Measurements from ENCODE around the gene CHST6. TPM values are rescaled to one million over a fixed set of nuclear protein-coding genes. Genes with fewer than 3 reads are reported as not detected.
"Not testable (repeated sequence)": the region's sequence is repeated elsewhere in the genome, so short reads cannot be mapped to it uniquely, and the experiment has no call there.

CHST6 gene
- total and polyA plus RNA-seq, 4 donors = 0.49 to 6.0 (median 1.6) TPM

GRCh38 chr16:75472908-75473877, 22.0 kb downstream of the CHST6 start:
- H3K9me3 ChIP-seq (ENCODE audit: control insufficient read depth, low read length) = no peaks in the 10 kb centered on the region
- no peaks in the 10 kb centered on the region for H3K4me1 ChIP-seq (ENCODE audit: control insufficient read depth in 1 of 2, insufficient read depth in 2 of 2, low read length in 2 of 2)
- intact Hi-C loops (cut with DNase I) = loop anchor here (1.0 to 10.0 kb wide), 3 partner anchors 44 to 292 kb away; partner anchors contain the start of gene ADAT1 (in 1 of the 2)
- DNase-seq (no peak), ATAC-seq (ENCODE audit: low FRiP score) (no peak)
- H3K27ac ChIP-seq (ENCODE audit: low read depth in 1 of 2, low read length in 2 of 2) = no peak overlapping the region
- 96 to 97% methylated on average over 17 of the region's 17 CpGs for WGBS, 2 donors
- H3K36me3 ChIP-seq (ENCODE audit: control insufficient read depth in 1 of 2, insufficient read depth in 2 of 2, low read length in 1 of 2) = no peaks in the 10 kb centered on the region
- H3K27me3 ChIP-seq (ENCODE audit: control insufficient read depth in 1 of 2, insufficient read depth in 2 of 2, low read length in 1 of 2) = no peaks in the 10 kb centered on the region
- no peak overlapping the region for H3K4me3 ChIP-seq (ENCODE audit: low read length in 2 of 2)

GRCh38 chr16:75471723-75472633, 23.3 kb downstream of the CHST6 start:
- Histone ChIP-seq H3K4me1 (ENCODE audit: control insufficient read depth in 1 of 2, insufficient read depth in 2 of 2, low read length in 2 of 2) (no peaks in the 10 kb centered on the region), H3K36me3 (ENCODE audit: control insufficient read depth in 1 of 2, insufficient read depth in 2 of 2, low read length in 1 of 2) (no peaks in the 10 kb centered on the region), H3K4me3 (ENCODE audit: low read length in 2 of 2) (no peak overlapping the region), H3K27ac (ENCODE audit: low read depth in 1 of 2, low read length in 2 of 2) (no peak overlapping the region), H3K9me3 (ENCODE audit: control insufficient read depth, low read length) (no peaks in the 10 kb centered on the region), H3K27me3 (ENCODE audit: control insufficient read depth in 1 of 2, insufficient read depth in 2 of 2, low read length in 1 of 2) (no peaks in the 10 kb centered on the region)
- DNase-seq (peak in 1 of 2 donors; percentile 54), ATAC-seq (ENCODE audit: low FRiP score) (peak; percentile 93)
- intact Hi-C loops (cut with DNase I) = loop anchor here (1.0 to 10.0 kb wide), 4 partner anchors 45 to 293 kb away; partner anchors contain the start of gene ADAT1 (in 1 of the 2)
- 11 to 13% methylated on average over 10 of the region's 10 CpGs for WGBS, 2 donors

- intact Hi-C loops (cut with DNase I) = loop anchor here in 1 of 2 donors (5.0 kb wide), 1 partner anchor 269 kb away; no protein-coding TSS in a partner anchor
- H3K36me3 ChIP-seq (ENCODE audit: control insufficient read depth in 1 of 2, insufficient read depth in 2 of 2, low read length in 1 of 2) = no peaks in the 10 kb centered on the region
- no peak overlapping the region for H3K4me3 ChIP-seq (ENCODE audit: low read length in 2 of 2)
- no peaks in the 10 kb centered on the region for H3K9me3 ChIP-seq (ENCODE audit: control insufficient read depth, low read length)
- WGBS, 2 donors = 88 to 90% methylated on average over 2 of the region's 2 CpGs
- no peaks in the 10 kb centered on the region for H3K27me3 ChIP-seq (ENCODE audit: control insufficient read depth in 1 of 2, insufficient read depth in 2 of 2, low read length in 1 of 2)
- H3K4me1 ChIP-seq (ENCODE audit: control insufficient read depth in 1 of 2, insufficient read depth in 2 of 2, low read length in 2 of 2) = no peaks in the 10 kb centered on the region
- ATAC-seq (ENCODE audit: low FRiP score) = no peak
- no peak for DNase-seq
- no peak overlapping the region for H3K27ac ChIP-seq (ENCODE audit: low read depth in 1 of 2, low read length in 2 of 2)
Observed at GRCh38 chr16:75466760-75467159, 28.5 kb downstream of the CHST6 start.

- no peaks in the 10 kb centered on the region for H3K27me3 ChIP-seq (ENCODE audit: control insufficient read depth in 1 of 2, insufficient read depth in 2 of 2, low read length in 1 of 2)
- H3K4me3 ChIP-seq (ENCODE audit: low read length in 2 of 2) = peak within 1 kb of the TSS; percentile 51 to 78
- ATAC-seq (ENCODE audit: low FRiP score) = peak; percentile 99
- intact Hi-C loops (cut with DNase I) = loop anchor here in 1 of 2 donors (1.0 to 2.0 kb wide), 2 partner anchors 32 to 265 kb away; partner anchors contain the start of gene CFDP1
- H3K9me3 ChIP-seq (ENCODE audit: control insufficient read depth, low read length) = no peaks in the 10 kb centered on the region
- H3K4me1 ChIP-seq (ENCODE audit: control insufficient read depth in 1 of 2, insufficient read depth in 2 of 2, low read length in 2 of 2) = no peaks in the 10 kb centered on the region
- H3K36me3 ChIP-seq (ENCODE audit: control insufficient read depth in 1 of 2, insufficient read depth in 2 of 2, low read length in 1 of 2) = no peaks in the 10 kb centered on the region
- H3K27ac ChIP-seq (ENCODE audit: low read depth in 1 of 2, low read length in 2 of 2) = peak within 1 kb of the TSS; percentile 19 to 57
- peak; percentile 100 for DNase-seq
- WGBS, 2 donors = 0% methylated on average over 55 to 89 of the region's 89 CpGs
Observed at GRCh38 chr16:75464122-75464918, 30.9 kb downstream of the CHST6 start, which contains the start of gene TMEM170A. Gene TMEM170A, minus strand, starts transcription at chr16:75464689. Its CDS starts 89 bp downstream, at chr16:75464600.

GRCh38 chr16:75463389-75464121, 31.7 kb downstream of the CHST6 start:
- H3K27me3 ChIP-seq (ENCODE audit: control insufficient read depth in 1 of 2, insufficient read depth in 2 of 2, low read length in 1 of 2); H3K9me3 ChIP-seq (ENCODE audit: control insufficient read depth, low read length); H3K36me3 ChIP-seq (ENCODE audit: control insufficient read depth in 1 of 2, insufficient read depth in 2 of 2, low read length in 1 of 2); H3K4me1 ChIP-seq (ENCODE audit: control insufficient read depth in 1 of 2, insufficient read depth in 2 of 2, low read length in 2 of 2): not testable (repeated sequence)
- DNase-seq (peak in 1 of 2 donors; percentile 79), ATAC-seq (ENCODE audit: low FRiP score) (peak; percentile 30)
- H3K27ac ChIP-seq (ENCODE audit: low read depth in 1 of 2, low read length in 2 of 2) = peak overlapping the region; percentile 19 to 57
- intact Hi-C loops (cut with DNase I) = loop anchor here in 1 of 2 donors (1.0 to 2.0 kb wide), 2 partner anchors 31 to 264 kb away; partner anchors contain the start of gene CFDP1
- H3K4me3 ChIP-seq (ENCODE audit: low read length in 2 of 2) = peak overlapping the region; percentile 51 to 78
- 1% methylated on average over 35 to 39 of the region's 39 CpGs for WGBS, 2 donors

GRCh38 chr16:75462806-75463205, 32.4 kb downstream of the CHST6 start:
- H3K27me3 ChIP-seq (ENCODE audit: control insufficient read depth in 1 of 2, insufficient read depth in 2 of 2, low read length in 1 of 2) = no peaks in the 10 kb centered on the region
- no peak for ATAC-seq (ENCODE audit: low FRiP score)
- H3K36me3 ChIP-seq (ENCODE audit: control insufficient read depth in 1 of 2, insufficient read depth in 2 of 2, low read length in 1 of 2) = no peaks in the 10 kb centered on the region
- H3K27ac ChIP-seq (ENCODE audit: low read depth in 1 of 2, low read length in 2 of 2) = no peak overlapping the region
- no peak for DNase-seq
- intact Hi-C loops (cut with DNase I) = no loop called here
- H3K4me1 ChIP-seq (ENCODE audit: control insufficient read depth in 1 of 2, insufficient read depth in 2 of 2, low read length in 2 of 2) = no peaks in the 10 kb centered on the region
- H3K4me3 ChIP-seq (ENCODE audit: low read length in 2 of 2) = no peak overlapping the region
- no peaks in the 10 kb centered on the region for H3K9me3 ChIP-seq (ENCODE audit: control insufficient read depth, low read length)
- 0 to 5% methylated on average over 2 of the region's 2 CpGs for WGBS, 2 donors

- intact Hi-C loops (cut with DNase I) = no loop called here
- Histone ChIP-seq H3K36me3 (ENCODE audit: control insufficient read depth in 1 of 2, insufficient read depth in 2 of 2, low read length in 1 of 2) (no peaks in the 10 kb centered on the region), H3K27ac (ENCODE audit: low read depth in 1 of 2, low read length in 2 of 2) (no peak overlapping the region), H3K9me3 (ENCODE audit: control insufficient read depth, low read length) (no peaks in the 10 kb centered on the region), H3K4me1 (ENCODE audit: control insufficient read depth in 1 of 2, insufficient read depth in 2 of 2, low read length in 2 of 2) (no peaks in the 10 kb centered on the region), H3K4me3 (ENCODE audit: low read length in 2 of 2) (no peak overlapping the region), H3K27me3 (ENCODE audit: control insufficient read depth in 1 of 2, insufficient read depth in 2 of 2, low read length in 1 of 2) (no peaks in the 10 kb centered on the region)
- ATAC-seq (ENCODE audit: low FRiP score) (no peak), DNase-seq (no peak)
- 71 to 73% methylated on average over 2 of the region's 2 CpGs for WGBS, 2 donors
Observed at GRCh38 chr16:75461575-75461974, 33.7 kb downstream of the CHST6 start.

Data from aorta (tissue), 5 donors.